ENCODE results near the gene AGTRAP.

AGTRAP gene

DNA sequence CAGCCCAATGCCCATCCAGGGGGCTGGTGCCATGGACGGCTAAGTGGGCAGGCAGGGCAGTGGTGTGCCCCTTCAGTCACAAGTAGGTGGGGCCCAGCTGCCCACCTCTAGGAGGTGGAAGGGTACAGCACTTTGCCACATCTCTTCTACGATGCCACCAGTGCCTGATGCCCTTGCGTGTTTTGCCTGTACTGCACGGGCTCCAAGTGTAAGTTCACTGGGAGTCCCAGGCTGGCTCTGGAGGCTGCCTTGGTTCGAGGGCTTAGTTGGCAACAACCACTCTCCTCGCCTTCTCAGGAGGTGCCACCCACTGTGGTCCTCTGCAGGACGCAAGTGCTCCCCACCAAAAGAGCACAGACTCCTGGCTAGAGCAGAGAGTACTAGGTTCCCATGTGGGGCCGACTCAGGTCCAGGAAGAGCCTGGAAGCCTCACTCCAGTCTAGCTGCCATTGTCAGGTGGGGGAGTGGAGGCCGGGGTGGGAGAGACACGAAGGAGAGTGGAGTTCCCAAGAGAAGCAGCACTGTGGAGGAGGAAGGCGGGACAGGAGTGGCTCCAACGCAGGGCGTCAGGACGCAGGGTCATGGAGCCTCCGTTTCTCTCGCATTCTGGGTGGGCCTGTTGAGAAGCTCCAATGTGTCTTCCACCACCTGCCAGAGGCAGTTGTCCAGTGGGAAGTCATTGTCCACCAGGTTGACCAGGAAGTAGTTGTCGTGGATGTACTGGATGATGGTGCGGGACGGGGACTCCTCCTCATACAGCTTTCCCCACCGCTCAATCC, 54.4 kb downstream of the AGTRAP start:
- intact Hi-C loops (cut with DNase I; ENCODE audit: low total_unique reads) = no loop called here
- TF ChIP-seq, protein P1, sequence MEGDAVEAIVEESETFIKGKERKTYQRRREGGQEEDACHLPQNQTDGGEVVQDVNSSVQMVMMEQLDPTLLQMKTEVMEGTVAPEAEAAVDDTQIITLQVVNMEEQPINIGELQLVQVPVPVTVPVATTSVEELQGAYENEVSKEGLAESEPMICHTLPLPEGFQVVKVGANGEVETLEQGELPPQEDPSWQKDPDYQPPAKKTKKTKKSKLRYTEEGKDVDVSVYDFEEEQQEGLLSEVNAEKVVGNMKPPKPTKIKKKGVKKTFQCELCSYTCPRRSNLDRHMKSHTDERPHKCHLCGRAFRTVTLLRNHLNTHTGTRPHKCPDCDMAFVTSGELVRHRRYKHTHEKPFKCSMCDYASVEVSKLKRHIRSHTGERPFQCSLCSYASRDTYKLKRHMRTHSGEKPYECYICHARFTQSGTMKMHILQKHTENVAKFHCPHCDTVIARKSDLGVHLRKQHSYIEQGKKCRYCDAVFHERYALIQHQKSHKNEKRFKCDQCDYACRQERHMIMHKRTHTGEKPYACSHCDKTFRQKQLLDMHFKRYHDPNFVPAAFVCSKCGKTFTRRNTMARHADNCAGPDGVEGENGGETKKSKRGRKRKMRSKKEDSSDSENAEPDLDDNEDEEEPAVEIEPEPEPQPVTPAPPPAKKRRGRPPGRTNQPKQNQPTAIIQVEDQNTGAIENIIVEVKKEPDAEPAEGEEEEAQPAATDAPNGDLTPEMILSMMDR (IDR thresholded peaks at IDR 0.05) = no peak
- Histone ChIP-seq H3K4me1 (peaks cover 12 to 61% (median 53%) of the 10 kb centered on the region in 4 donors), H3K9me3 (no peaks in the 10 kb centered on the region), H3K27me3 (no peaks in the 10 kb centered on the region), H3K27ac (peak overlapping the region; percentile 86 to 91), H3K4me3 (no peak overlapping the region), H3K36me3 (peaks cover 23 to 44% (median 24%) of the 10 kb centered on the region in 3 donors)
- no peak for DNase-seq

DNA sequence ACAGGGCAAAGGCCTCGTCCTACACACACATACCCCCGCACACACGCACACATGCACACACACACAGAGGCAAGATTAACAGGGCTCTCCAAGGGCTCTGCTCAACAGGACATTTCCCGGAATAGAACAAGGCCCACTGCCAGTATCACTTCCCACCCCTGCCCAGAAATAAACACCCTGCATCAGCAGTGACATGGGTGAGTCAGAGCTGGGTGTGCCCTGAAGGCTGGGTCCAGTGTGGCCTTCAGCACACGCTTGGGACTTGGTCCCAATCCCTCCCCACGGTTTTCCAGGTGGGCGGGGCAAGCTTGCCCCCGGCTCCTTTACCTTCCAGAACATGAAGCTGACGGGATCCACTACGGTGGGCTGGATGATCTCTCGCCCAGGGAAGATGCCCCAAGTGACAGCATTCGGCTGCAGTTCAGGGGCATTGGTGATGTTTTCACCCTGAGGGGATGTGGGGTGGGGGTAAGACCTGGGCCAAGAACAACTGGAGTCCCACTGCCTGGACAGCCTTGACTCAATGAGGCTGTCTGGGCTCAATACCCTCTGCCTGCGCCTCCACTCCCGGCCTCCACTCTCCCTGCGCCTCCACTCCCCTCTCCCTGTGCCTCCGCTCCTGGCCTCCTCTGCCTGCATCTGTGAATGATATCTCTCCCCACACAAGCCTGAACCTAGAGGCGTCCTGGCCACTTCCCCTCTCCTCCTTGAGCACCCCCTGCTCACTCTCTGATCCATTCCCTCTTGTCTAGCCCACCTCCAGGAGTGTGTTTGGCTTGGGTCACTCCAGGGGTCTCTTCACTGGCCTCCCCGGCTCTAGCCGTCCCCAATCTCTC, 55.2 kb downstream of the AGTRAP start:
- Histone ChIP-seq H3K4me3 (peak overlapping the region in 1 of 2 donors; percentile 8), H3K36me3 (peaks cover 31 to 52% (median 32%) of the 10 kb centered on the region in 3 donors), H3K4me1 (peaks cover 12 to 59% (median 49%) of the 10 kb centered on the region in 4 donors), H3K9me3 (no peaks in the 10 kb centered on the region), H3K27ac (peak overlapping the region; percentile 86 to 91), H3K27me3 (no peaks in the 10 kb centered on the region)
- DNase-seq = peak; percentile 97 to 98
- intact Hi-C loops (cut with DNase I; ENCODE audit: low total_unique reads) = no loop called here
- TF ChIP-seq, protein P1 (IDR thresholded peaks at IDR 0.05) = no peak

DNA sequence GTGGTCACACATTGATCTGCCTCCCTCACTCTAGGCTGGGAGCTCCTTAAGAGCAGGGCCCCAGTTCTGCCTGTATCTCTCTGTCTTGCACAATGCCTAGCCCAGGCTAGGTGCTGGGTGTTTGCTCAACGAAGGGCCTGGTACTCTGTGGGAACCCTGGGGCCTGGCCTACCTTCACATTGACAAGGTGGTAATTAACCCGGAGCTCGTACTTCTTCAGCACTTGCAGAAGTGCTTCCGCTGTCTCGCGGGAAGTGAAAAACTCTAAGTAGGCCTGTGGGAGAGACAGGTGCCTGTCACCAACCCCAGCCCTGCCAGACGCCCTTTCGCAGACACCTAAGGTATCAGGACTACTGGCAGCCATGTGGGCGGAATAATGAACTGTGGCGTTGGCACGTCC, 56.2 kb downstream of the AGTRAP start:
- H3K36me3 ChIP-seq = peaks cover 31 to 58% (median 36%) of the 10 kb centered on the region in 3 donors
- no peaks in the 10 kb centered on the region for H3K9me3 ChIP-seq
- H3K27me3 ChIP-seq = no peaks in the 10 kb centered on the region
- H3K27ac ChIP-seq = peak overlapping the region; percentile 86 to 91
- no peak overlapping the region for H3K4me3 ChIP-seq
- H3K4me1 ChIP-seq = peaks cover 12 to 61% (median 48%) of the 10 kb centered on the region in 4 donors
- no peak for DNase-seq
- TF ChIP-seq, protein P1 (IDR thresholded peaks at IDR 0.05) = no peak
- intact Hi-C loops (cut with DNase I; ENCODE audit: low total_unique reads) = no loop called here

DNA sequence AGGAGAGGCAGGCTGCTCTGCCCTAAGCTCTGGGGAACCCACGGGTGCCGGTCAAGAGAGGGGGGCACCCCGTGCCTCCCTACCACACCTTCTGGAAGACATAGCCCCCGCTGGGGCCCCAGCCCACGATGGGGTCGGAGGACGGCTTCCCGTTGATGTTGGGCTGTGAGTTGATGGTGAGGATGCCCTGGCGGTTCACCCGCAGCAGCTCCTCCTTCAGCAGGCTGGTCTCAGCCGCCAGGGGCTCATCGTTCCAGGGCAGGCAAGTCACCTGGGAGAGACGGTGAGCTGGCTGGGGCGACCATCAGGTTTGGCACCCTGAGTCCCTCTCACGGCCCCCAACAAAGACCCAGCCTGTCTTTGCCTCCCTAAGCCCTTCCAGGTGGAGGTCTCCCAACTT, 57.9 kb downstream of the AGTRAP start:
- Histone ChIP-seq H3K27me3 (no peaks in the 10 kb centered on the region), H3K4me1 (peaks cover 6 to 59% (median 34%) of the 10 kb centered on the region in 4 donors), H3K4me3 (no peak overlapping the region), H3K27ac (peak overlapping the region in 1 of 2 donors; percentile 18), H3K9me3 (no peaks in the 10 kb centered on the region), H3K36me3 (peaks cover 31 to 63% (median 36%) of the 10 kb centered on the region in 3 donors)
- DNase-seq = no peak
- TF ChIP-seq, protein P1 (IDR thresholded peaks at IDR 0.05) = no peak
- intact Hi-C loops (cut with DNase I; ENCODE audit: low total_unique reads) = no loop called here

DNA sequence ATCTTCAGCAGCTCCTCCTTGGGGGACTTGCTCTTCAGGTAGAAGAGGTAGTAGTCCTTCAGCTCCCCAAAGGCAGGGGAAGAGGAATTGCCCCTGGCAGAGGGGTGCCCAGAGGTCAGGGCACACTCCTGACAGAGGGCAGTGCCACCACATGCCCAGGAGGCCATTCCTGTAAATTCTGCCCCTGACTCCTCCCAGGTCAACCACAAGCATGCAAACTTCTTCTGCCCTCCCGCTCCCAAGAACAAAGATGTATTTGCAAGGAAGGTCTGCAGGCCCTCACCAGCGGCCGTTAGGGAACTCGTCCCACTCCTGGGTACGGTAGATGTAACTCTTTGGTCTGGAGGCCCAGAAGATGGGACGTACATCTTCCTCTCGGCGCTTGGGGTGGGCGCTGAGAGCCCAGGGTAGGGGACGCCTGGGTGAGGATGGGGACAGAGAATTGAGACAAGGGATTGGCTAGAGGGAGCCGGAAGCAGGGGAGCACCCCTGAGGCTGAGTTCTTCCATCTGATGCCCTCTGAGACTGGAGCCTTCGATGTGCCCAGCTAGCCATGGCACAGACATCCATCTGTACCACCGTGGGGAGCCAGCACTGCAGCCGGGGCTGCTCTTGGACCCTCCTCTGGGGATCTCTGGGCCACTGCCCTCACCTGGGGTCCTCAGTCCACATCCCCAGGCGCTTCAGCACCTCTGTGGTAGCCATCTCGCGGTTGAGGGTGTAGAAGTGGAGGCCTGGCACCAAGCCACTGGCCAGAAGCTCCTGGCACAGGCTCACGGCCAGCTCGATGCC, 58.7 kb downstream of the AGTRAP start:
- DNase-seq = no peak
- Histone ChIP-seq H3K36me3 (peaks cover 31 to 70% (median 43%) of the 10 kb centered on the region in 3 donors), H3K4me3 (no peak overlapping the region), H3K27me3 (no peaks in the 10 kb centered on the region), H3K27ac (peak overlapping the region; percentile 18 to 50), H3K4me1 (peaks cover 6 to 51% (median 26%) of the 10 kb centered on the region in 4 donors), H3K9me3 (no peaks in the 10 kb centered on the region)
- intact Hi-C loops (cut with DNase I; ENCODE audit: low total_unique reads) = no loop called here
- TF ChIP-seq, protein P1 (IDR thresholded peaks at IDR 0.05) = no peak

Data from tibial artery (tissue), 4 donors.